Testis (tissue), 2 donors: ENCODE results near the gene DCHS2.

Experiments used
- CTCF ChIP-seq, 3 experiments: fragments of 450-650 bp in 2 of 3; fragments of 200-600 bp in 1 of 3; sonication (generic) in 1 of 3; IDR thresholded peaks; one replicate each; pipeline ENCODE4 v1.5.1; 2016 to 2019; ENCODE audit warnings: antibody characterized with exemption in 3 of 3, mild to moderate bottlenecking in 2 of 3, moderate library complexity in 1 of 3
- POLR2A ChIP-seq: fragments of 450-650 bp; IDR thresholded peaks from one replicate; pipeline ENCODE4 v1.6.1; 2017; ENCODE audit warnings: antibody characterized with exemption, mild to moderate bottlenecking, moderate library complexity

GRCh38 chr4:154425514-154425913 is 66.1 kb downstream of the DCHS2 start:
- TF ChIP-seq CTCF (IDR thresholded peaks at IDR 0.05): no peak
- TF ChIP-seq POLR2A: no peak
